HG03060 (cell line): ENCODE measurements around the gene ARVCF.

ENCODE experiments used
- ATAC-seq: cut with Tn5 transposase; IDR thresholded peaks from one replicate; pipeline ENCODE4 v1.9.1; 2021; ENCODE audit warnings: low read depth, moderate number of reproducible peaks; ENCODE audit not compliant: unreplicated experiment

The ARVCF gene

DNA sequence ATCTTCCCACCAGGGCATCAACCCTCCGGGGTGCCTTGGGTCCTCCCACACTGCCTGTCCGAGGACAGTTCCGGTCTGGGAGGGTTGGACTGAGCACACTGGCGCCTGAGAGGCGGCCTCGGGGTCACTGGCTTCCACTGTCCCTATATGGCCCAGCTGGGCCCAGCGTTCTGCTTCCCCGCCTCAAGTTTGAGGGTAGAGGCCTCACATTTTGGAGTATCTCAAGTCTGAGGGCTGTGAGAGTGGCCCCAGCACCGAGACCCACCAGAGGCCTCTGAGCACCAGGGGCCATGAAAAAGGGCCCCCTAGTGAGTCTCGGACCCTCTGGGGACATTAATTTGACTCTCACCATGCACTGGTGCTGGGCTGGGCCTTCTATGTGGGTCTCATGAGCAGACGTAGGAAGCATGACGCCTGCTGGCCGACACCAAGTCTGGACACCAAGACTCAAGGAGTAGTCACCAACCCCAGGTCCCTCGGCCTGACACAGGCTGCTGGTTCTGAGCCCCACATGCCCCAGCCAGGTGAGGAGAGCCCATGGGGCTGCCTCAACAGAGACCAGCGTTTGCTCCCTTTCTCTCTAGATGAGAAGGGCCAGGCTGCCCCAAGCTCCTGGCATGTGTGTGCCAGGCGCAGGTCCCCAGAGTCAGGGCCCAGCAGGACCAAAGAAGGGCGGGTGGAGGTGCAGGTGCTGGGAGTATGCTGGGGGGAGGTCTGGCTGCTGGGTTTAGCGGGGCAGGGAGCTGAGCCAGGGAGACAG is 27.5 kb downstream of the ARVCF start:
- no peak for ATAC-seq

DNA sequence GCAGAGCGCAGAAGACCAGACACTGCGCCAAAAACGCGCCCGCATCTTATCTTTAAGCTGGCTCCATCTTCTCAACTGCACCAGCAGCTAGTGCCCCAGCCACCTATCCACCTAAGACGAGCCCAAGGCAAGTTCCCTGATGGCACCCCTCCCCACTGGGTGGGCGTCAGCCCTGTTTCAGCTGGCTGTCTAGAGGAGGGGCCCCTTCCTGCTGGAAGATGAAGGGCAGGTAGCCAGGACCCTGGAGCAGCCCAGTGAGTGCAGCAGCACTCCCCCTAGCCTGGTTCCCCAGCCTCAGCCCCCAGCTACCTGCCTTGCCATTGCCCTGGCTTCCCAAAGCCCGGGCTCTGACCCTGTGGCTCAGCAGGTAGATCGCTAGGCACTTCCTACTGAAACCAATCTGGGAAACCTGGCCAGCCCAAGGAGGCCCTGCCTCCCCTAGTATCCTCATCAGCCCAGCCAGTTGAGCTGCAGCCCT is 28.3 kb downstream of the ARVCF start:
- ATAC-seq = no peak

DNA sequence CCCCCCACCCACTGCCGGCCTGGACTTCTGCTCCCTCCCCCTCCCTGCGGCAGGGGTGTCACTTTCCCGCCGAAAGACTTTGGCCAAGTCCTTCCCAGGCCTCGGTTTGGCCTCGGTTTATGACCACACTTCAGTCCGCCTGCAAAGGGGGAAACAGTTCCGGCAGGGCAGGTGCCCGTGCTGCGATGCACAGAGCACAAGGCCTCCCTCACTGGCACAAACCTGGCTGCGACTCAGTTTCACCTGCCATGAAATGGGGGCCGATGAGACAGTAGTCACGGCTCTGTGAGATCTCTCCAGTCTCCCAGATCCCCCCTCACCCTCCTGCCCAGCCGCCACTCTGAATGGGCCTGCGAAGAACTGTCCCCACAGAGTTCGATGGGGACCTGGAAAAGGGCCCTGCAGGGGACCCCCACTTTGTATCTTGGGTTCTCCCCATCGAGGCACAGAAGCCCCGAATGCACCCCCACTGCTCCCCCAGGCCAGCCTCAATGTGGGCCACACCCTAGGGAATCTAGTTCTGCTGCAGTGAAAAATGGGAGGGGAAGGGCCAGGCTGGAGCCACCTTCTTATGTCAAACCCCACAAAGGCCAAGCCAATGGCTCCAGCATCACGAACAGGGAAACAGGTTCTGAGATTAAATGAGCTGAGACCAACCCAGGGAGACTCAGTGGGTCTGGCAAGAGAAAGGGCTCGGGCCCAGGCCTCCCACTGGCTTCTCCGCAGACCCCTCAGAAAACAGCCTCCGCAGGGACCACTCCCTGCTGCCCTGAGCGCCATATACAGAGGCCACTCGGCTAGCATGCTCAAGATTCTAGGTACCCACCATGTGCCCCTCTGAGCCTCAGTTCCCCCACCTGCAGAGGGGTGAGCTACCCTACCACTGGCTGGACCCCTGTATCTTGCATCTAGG is 29.0 kb downstream of the ARVCF start:
- no peak for ATAC-seq

DNA sequence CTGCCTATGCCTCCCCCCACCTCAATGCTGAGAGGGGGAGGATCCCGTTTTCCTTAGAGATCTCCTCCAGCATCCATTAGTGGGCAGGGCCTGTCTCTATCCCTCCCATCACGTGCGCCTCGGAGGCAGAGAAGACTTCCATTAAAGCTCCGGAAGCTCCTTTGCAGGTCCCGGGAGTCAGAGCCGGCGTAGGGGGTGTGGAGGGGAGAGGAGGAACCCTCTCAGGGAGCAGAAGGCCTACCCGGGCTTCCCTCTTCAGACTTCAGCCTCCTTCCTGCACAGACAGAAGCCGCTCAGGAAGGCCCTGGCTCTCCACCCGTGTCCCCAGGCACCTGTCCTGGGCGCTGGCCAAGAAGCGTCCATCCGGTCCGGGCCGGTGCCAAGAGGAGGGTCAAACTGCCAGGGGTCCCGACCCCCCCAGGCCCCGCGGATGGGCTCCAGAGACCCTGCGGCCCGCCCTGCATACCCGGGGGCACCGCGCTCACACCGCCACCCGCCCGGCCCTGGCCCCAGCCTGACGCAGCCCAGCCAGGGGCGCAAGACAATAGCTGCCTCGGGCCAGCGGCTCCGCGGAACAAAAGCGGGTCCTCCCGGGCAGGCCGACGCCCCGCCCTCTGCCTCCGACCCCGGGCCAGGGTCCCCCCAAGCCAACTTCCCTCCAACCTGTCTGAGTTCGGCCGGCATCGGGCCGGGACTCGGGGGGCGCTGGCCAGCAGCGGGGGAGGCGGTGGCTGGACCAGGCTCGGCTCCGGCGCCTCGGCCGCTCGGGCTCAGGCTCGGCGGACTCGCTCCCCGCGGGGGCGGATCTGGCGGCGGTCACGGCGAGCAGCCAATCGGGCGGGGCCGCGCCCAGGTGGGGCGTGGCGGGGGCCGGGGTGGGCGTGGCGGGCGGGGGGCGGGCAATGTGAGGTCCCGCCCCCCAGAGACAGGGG is 29.9 kb downstream of the ARVCF start:
- ATAC-seq = no peak

DNA sequence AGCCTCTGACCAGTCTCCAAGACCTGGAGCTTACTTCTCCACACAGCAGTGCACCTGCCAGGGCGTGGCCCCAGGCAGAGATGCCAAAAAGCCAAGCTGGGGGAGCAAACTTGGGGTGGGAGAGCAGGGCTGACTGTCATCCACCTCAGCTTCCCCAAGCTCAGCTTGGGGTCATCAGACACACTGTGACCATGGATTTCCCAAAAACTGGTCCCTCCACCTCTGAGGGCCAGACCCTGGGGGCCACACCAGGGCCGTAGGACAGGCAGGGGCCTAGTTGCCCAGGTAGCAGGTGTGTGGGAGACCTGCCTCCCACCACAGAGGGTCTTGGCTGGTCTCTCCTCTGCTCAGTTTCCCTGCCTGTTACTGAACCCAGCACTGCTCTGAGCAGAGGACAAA is 30.6 kb downstream of the ARVCF start:
- no peak for ATAC-seq

DNA sequence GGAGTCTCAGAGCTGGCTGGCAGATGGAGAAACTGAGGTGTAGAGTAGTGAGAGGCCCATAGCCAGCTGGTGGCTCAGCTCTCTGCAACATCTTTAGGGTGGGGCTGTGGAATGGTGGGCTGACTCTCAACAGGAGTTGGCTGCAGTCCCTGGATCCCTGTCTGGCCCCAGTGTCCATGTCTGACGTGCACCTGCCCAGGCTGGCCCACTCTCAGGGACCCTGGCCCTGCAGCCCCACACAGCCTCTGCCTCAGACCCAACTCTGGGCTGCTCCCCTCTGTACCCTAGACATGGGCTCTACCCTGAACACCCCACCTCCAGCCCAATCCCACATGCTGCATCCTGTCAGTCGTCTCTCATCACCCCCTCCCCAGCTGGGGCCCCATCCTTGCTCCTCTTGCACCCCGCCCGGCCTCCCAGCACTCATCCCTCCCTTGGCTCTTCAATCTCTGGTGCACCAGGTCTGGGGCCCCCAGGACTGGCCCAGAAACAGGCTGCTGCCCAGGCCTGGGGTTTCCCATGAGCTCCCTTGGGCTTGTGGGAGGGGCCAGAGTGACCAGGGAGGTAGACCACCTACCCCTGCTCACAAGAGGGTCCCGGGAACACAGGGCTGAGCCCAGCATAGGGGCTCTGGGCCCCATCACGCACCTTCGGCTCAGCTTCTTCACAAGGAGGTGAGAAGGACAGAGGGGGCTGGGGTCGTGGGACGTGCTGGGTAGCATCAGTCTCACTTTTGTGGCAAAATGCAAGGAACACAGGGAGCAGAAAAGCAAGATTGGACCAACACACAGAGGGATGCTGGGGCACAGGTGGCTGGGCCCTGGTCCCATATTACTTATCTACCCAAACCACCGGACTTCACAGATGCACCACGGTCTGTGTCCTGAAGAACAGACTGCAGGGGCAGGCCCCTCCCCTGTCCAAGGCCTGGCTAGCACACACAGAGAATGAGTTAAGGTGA is 31.5 kb downstream of the ARVCF start:
- ATAC-seq = no peak

DNA sequence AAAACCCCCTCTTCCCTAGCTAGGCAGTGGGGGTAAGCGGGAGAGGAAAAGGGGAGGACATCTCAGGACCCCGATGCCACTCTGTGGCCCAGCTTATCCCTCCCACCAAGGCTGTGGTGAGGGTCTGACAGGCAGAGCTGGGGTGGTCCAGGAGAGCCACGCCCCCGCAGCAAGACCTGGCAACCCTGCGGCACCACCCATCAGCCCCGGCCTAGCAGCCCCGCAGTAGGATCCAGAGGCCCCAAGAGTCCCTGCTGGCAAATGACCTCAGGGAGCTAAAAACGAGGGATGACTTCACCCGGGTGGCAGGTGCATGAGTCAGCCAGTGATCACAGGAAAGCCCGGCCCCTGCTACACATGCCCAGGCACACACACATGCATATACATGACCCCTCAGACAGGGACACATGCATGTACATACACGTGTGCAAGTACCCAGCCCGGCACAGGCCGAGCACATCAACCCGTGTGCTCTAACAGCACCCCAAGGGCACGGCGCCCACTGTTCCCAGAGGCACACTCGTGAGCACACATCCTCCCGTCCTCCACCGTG is 32.3 kb downstream of the ARVCF start:
- ATAC-seq = no peak

DNA sequence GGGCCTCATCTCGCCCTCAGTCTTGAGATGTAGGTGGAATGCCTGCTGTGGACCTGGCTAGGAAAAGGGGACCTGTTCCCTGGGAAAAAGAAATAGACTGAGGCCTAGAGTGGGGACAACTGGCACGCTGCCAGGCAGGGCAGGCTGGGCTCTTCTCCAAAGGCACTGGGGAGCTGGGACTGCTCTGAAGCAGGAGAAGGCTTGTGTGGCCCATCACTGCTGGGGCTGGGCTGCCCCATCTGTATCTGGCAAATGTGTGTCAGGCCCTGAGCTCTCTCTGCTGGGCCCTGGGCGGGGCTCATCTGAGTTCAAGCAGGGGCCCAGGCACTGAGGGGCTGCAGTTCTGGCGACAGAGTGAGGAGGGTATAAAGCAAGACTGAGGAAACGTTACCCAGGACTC is 32.9 kb downstream of the ARVCF start:
- no peak for ATAC-seq

DNA sequence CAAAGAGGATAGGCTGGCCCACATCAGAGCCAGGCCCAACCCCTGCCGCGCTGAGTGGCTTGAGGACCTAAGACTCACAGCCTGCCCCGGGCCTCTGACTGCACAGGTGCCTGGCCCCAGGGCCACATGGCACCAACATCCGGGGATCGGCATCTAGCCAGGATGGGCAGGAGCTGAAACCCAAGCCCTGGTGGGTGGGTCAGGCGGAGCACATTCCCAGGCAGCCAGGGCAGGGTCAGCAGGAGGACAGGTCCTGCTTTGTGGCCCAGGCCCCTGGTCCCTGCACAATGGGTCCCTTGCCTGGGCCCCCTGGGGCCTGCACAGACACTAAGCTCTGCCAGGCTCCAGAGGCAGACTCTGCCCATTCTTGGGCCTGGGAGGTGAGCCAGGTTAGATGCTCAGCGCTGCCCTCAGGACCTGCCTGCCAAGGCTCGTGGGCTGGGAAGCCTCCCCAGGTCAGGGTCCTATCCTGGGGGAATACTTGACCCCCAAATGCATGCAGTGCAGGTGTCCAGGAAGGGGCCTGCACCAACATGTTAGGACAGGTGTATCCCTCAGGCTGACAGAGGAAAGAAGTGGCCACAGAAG is 33.5 kb downstream of the ARVCF start:
- ATAC-seq = no peak

DNA sequence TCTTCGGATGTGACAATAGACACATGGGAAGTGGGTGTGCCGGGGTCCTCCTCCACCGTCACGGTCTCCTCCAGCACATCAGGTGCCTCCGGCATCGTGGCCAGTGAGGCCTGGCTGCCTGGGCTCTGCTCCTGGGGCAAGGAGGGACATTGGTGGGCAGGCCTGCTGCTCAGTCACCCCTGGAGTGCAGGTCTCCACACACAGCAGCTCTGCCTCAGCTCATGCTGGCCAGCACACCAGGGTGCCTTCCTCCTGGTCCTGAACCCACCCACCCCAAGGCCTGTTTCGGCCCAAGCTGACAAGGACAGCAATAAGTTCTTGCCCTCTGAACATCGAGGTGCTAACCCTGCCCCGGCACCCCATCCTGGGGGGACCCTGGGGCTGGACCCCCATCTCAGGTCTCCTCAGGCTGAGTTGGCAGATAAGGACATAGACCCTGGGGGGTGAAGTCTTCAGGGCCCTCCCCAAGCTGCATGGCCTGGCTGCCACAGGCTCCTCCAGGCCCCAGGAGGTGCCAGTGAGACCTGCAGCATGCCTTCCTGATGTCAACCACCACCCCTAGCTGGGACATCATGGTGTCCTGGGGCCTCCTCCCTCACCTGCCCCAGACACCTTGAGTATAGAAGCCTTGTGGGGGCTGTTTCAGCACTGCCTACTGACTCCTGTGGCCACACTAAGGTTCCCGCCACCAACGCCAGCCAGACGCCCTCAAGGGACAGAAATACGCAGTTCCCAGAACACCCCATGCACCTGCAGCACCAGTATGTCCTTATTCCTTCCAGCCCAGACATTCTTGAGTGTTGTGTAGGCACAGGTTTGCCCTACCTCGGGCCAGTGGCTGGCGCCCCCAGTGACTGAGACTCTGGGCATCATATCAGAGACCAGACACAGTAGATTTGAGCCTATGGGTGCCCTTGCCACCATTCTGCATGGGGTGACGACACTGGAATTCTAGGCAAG is 34.4 kb downstream of the ARVCF start:
- ATAC-seq = no peak

DNA sequence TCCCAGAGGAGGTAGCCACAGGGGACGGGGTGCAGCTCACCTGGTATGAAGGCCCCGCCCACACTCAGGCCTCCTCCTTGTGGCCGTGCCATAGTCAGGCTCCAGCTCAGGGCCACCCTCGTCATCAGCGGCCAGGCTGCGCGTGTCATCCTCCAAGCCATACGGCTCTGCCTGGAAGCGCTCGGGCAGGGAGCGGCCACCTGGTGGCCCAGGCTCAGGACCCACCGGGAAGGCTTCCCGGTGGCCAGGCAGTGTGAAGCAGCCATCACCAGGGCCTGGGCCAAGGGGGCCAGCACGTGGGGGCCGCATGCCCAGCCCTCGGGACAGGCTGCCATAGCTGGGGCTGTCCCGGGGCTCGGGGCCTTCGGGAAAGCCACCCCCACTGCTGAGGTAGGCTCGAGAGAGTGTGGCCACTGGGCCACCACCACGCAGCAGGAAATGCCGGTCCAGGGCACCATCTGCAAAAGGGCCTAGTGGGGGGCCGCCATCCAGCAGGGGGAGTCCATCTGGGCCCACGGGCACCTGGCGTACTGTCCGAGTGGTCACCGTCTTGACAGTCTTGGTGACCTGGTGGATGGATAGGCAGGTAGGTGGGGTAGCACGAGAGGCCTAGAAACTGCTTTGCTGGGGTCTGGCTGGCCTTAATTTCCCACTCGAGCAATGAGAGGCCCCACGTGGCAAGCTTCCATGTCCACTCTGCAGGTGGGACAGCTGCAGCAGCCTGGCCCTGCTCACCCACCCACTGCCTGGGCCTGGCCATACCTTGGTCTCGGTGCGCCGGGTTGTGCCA is 35.3 kb downstream of the ARVCF start:
- no peak for ATAC-seq

DNA sequence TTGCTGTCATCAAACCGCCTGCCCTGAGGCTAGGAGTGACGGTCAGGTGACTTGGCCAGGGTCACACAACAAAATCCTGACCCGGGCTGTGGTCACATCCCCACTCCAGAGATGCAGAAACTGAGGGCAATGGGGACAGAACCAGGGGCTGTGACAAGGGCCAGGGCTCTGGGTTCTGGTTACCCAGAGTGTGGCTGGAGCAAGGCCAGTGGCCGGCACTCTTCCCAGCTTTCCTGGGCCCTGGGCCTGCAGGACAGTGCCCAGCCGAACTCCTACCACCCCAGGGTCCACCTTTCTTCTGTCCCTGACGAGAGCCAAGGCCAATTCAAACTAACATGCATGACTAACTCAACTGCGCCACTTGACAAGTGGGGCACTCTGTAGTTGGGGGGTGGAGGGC is 35.9 kb downstream of the ARVCF start:
- no peak for ATAC-seq

DNA sequence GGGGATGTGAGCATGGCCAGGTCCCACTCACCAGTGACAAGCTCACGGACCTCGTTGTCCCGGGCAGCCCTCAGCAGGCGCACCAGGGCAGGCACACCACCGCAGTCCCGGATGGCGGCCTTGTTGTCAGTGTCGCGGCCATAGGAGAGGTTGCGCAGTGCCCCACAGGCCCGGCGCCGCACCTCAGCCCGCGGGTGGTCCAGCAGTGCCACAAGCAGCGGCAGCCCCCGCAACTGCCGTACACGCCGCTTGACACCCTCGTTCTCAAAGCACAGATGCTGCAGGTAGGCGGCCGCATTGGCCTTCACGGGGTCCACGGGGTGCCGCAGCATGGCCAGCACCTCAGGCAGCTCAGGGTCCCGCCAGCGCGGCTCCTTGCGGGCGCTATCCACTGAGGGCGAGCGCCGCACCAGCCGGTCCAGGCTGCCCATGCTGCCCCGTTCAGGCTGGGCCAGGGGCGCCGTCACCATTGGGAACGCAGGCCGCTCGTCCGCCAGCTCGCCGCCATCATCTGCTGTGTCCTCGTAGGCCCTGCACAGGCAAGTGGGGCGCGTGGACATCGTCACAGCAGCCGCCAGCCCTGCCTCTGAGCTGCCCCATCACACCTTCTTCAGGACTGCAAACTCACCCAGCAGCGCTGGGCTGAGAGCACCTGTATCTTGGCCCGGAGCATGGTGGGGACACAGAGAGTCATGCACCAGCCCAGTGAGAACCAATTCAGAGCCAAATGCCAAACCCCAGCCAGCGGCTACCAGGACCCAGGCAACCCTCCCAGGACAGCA is 36.7 kb downstream of the ARVCF start:
- no peak for ATAC-seq

DNA sequence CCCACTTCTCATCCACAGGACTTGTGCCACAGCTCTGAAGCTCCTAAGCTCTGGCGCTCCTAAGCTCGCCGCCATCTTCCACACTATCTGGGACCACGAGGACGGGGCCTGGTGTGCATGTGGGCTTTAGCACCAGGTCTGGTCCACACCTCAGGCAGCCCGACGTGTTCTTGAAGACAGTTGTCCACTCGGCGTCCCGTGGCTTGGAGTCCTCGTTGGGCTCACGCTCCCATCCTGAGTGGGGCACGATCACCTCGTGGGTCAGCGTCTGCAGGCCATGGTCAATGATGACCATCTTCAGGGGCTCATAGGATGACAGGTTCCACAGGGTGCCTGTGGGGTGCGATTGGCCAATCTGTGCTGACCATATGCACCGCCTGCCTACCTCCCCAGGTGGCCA is 37.9 kb downstream of the ARVCF start:
- no peak for ATAC-seq

DNA sequence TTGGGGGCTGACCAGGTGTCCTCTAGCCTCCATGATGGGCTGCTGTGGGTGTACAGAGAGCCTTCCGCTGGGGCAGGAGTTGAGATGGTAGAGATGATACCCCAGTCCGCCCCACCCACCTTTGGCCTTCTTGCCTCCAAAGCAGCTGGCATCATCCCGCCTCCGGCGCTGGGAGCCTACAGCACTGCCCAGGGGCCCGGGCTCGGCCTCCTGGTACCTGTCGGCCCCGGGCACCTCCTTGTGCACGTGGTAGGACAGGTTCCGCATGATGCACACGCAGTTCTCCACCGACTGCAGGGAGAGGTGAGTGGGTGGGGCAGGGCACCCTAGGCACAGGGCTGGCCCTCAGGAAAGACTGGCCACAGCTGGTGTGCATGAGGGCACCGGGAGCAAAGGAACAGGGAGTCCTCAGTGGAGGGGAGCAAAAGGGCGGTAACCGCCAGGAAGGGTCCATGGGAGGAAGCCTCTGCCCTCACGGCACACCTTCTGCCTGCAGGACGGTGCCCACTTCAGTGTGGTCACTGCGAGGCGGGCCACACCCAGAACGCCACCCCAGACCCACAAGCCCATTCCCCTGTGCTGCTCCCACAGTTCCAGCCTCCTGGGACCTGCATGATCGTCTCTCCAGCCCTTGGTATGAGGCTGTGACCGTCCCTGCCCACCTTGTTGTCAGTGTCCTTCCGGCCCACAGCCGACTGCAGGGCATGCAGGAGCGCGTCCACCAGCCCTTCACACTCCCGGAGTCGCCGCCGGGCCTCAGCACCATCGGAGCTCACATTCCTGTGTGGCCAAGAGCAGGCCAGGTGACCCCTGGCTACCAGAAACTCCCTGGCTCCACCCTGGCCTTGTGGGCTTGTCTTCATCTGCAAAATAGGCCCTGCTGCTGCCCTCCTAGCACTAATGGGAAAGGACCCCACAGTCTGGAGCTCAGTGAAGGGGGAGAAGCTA is 39.1 kb downstream of the ARVCF start:
- ATAC-seq = no peak
